GM12801 (cell line): ENCODE data around the gene PAQR5.

Experiments
- TF ChIP-seq, protein P1 (sequence below): IDR thresholded peaks from one replicate; pipeline ENCODE4 v1.5.1; 2011; ENCODE audit warnings: control low read depth; ENCODE audit not compliant: insufficient read length; ENCODE audit errors: extremely low read depth

Gene PAQR5

DNA sequence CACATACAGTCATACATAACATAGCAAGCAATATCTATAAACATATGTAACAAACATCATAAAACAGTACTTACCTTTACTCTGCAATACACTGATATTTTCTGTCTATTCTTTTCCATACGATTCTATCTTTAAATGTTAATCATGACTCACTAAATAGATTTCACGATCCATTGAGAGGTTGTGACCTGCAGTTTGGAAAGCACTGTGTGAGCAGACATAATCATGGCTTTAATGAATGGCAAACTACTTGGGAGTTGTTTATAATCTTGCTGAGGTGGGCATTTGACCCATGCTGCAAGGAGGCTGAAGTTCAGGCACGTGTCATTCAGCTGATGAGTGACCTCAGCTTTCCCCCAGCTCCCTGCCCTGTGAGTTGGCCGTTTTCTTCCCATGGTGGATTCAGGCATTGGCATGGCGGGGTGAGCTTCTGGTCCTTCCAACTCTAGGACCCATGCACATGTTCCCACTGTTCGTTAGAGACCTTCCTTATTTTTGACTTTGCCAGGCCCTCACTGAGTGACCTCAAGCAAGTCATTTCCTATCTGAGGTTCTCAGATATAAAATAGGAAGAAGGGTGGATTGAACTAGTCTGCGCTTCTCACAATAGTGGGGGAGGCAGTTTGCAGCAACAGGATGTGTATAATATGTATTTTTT is 41.7 kb downstream of the PAQR5 start:
- TF ChIP-seq, protein P1, sequence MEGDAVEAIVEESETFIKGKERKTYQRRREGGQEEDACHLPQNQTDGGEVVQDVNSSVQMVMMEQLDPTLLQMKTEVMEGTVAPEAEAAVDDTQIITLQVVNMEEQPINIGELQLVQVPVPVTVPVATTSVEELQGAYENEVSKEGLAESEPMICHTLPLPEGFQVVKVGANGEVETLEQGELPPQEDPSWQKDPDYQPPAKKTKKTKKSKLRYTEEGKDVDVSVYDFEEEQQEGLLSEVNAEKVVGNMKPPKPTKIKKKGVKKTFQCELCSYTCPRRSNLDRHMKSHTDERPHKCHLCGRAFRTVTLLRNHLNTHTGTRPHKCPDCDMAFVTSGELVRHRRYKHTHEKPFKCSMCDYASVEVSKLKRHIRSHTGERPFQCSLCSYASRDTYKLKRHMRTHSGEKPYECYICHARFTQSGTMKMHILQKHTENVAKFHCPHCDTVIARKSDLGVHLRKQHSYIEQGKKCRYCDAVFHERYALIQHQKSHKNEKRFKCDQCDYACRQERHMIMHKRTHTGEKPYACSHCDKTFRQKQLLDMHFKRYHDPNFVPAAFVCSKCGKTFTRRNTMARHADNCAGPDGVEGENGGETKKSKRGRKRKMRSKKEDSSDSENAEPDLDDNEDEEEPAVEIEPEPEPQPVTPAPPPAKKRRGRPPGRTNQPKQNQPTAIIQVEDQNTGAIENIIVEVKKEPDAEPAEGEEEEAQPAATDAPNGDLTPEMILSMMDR: no peak

DNA sequence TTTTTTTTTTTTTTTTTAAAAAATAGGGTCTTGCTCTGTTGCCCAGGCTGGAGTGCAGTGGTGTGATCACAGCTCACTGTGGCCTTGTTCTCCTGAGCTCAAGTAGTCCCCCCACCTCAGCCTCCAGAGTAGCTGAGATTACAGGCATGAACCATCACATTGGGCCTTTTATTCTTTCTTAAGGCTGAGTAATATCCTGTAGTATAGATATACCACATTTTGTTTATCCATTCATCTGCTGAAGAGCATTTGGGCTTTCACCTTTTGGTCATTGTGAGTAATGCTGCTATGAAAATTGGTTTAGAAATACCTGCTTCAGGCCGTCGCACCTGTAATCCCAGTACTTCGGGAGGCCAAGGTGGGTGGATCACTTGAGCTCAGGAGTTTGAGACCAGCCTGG is 42.6 kb downstream of the PAQR5 start:
- TF ChIP-seq, protein P1: no peak

DNA sequence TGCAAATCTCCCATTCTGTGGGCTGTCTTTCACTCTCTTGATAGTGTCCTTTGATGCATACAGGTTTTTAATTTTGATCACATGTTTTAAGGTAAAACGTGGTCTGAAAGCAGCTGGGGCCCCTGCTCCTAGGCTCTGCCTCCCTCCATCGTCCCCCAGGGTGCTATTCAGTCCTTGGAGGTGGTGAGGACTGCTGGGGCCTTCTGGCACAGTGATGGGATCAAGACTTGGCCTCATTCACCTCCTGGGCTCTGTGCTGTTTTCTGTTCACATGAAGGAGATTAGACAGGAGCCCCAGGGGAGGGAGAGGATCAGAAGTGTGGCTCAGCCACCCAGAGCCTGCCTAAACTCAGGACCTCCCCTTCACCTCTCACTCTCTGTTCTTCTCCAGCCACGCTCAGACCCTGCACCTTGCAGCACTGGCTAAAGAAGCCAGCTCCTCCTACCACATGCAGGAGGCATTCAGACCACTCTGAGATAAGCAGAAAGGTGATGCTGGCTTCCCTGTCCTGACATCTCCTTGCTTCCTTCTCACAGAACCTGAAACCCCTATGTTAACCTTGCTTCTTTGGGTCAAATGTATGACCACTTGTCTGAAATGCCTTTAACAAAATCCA is 43.9 kb downstream of the PAQR5 start:
- TF ChIP-seq, protein P1: no peak

DNA sequence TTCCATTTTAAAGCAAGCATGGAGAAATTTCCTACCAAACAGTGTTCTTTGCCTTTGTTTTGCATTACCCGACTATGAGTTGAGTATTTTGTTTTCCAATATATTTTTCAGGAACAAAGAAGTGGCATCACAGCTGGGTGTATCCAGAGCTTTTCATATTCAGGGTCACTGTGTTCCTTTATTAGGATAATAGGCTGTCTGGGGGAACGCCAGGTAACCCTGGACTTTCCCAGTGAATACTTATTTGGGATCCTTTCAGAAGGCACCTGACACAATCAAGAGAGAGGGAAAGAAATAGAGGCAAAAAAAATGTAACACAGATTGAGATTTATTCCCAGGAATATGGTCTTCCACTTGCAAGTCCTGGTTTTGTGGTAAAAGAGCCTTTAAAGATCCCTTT is 44.4 kb downstream of the PAQR5 start:
- TF ChIP-seq, protein P1: no peak

DNA sequence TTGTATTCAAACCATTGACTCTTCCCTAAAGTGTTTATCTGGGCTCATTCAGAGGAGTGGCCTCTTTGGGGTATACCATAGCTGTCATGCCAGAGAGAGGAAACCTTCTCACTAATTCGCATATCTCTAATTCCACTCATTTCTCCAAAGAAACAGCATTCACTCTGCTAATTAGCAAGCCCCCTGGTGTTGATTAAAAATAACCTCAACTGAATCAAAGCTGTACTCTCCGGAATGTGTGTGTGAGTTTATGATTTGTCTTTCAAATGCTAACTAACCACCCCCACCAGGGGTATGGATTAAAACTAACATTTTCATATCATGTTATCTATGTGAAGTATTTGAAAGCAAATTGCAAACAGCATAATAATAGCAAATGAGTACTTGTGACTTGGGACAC is 45.5 kb downstream of the PAQR5 start:
- TF ChIP-seq, protein P1: no peak

DNA sequence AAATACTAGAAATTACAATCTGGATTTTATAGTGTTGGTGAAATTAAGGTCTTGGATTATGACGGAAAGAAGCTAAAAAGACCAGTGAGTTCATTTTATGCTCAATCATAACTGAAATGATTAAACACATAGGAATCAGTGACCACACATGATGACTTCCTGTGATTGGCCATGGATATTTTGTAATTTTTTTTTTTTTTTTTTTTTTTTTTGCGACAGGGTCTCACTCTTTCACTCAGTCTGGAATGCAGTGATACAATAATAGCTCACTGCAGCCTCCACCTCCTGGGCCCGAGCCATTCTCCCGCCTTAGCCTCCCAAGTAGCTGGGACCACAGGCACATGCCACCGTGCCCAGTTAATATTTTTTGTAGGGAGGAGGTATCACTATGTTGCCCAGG is 47.4 kb downstream of the PAQR5 start:
- TF ChIP-seq, protein P1: no peak

DNA sequence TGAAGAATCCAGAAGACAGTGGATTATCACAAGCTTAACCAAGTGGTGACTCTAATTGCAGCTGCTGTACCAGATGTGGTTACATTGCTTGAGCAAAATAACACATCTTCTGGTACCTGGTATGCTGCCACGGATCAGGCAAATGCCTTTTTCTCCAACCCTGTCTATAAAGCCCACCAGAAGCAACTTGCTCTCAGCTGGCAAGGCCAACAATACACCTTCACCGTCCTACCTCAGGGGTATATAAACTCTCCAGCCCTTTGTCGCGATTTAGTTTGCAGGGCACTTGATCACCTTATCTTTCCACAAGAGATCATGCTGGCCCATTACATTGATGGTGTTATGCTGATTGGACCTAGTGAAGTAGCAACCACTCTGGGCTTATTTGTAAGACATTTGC is 52.6 kb downstream of the PAQR5 start:
- TF ChIP-seq, protein P1: no peak
